Liver (tissue), 3 donors: ENCODE data around the gene VRK2.

Source experiments
- RAD21 ChIP-seq, 2 donors: IDR thresholded peaks; 2 replicates each; pipeline ENCODE4 v1.6.1; 2016; ENCODE audit warnings: antibody characterized with exemption in 2 of 2, mild to moderate bottlenecking in 2 of 2
- TAF1 ChIP-seq: conservative IDR thresholded peaks from 2 replicates; pipeline ENCODE4 v1.6.1; 2016; ENCODE audit warnings: antibody characterized with exemption, mild to moderate bottlenecking
- TF ChIP-seq, protein P1 (sequence below): fragments of 150-350 bp; IDR thresholded peaks from 2 replicates; pipeline ENCODE4 v1.5.1; 2017; ENCODE audit warnings: improper control_type of control experiment, low read depth, low read length; ENCODE audit not compliant: missing input control
- TF ChIP-seq, protein P2 (sequence below): IDR thresholded peaks from 2 replicates; pipeline ENCODE4 v1.6.1; 2016; ENCODE audit warnings: antibody characterized with exemption, mild to moderate bottlenecking
- donor health status: healthy.
- donor health status: healthy.

DNA sequence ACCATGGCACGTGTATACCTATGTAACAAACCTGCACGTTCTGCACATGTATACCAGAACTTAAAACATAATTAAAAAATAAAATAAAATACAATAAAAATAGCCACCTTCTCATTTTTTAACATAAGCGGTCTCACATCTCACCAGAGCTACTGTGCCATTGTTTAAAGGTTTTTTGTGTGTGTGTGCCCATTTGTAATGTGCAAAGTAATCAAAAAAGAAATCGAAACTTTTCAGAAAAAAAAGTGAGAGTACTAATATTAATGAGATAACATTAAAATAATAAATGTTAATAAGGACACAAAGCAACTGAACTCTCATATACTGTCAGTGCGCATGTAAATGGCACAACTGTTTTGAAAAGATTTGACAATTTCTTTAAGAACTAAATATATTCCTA, 134.0 kb downstream of the VRK2 start:
- TF ChIP-seq, protein P1, sequence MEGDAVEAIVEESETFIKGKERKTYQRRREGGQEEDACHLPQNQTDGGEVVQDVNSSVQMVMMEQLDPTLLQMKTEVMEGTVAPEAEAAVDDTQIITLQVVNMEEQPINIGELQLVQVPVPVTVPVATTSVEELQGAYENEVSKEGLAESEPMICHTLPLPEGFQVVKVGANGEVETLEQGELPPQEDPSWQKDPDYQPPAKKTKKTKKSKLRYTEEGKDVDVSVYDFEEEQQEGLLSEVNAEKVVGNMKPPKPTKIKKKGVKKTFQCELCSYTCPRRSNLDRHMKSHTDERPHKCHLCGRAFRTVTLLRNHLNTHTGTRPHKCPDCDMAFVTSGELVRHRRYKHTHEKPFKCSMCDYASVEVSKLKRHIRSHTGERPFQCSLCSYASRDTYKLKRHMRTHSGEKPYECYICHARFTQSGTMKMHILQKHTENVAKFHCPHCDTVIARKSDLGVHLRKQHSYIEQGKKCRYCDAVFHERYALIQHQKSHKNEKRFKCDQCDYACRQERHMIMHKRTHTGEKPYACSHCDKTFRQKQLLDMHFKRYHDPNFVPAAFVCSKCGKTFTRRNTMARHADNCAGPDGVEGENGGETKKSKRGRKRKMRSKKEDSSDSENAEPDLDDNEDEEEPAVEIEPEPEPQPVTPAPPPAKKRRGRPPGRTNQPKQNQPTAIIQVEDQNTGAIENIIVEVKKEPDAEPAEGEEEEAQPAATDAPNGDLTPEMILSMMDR, result no peak
- TF ChIP-seq RAD21 (IDR thresholded peaks at IDR 0.05) (no peak), TAF1 (no peak)
- TF ChIP-seq, protein P2, sequence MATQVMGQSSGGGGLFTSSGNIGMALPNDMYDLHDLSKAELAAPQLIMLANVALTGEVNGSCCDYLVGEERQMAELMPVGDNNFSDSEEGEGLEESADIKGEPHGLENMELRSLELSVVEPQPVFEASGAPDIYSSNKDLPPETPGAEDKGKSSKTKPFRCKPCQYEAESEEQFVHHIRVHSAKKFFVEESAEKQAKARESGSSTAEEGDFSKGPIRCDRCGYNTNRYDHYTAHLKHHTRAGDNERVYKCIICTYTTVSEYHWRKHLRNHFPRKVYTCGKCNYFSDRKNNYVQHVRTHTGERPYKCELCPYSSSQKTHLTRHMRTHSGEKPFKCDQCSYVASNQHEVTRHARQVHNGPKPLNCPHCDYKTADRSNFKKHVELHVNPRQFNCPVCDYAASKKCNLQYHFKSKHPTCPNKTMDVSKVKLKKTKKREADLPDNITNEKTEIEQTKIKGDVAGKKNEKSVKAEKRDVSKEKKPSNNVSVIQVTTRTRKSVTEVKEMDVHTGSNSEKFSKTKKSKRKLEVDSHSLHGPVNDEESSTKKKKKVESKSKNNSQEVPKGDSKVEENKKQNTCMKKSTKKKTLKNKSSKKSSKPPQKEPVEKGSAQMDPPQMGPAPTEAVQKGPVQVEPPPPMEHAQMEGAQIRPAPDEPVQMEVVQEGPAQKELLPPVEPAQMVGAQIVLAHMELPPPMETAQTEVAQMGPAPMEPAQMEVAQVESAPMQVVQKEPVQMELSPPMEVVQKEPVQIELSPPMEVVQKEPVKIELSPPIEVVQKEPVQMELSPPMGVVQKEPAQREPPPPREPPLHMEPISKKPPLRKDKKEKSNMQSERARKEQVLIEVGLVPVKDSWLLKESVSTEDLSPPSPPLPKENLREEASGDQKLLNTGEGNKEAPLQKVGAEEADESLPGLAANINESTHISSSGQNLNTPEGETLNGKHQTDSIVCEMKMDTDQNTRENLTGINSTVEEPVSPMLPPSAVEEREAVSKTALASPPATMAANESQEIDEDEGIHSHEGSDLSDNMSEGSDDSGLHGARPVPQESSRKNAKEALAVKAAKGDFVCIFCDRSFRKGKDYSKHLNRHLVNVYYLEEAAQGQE, result no peak
